ENCODE results near the gene ADCY7.

ADCY7 gene

DNA sequence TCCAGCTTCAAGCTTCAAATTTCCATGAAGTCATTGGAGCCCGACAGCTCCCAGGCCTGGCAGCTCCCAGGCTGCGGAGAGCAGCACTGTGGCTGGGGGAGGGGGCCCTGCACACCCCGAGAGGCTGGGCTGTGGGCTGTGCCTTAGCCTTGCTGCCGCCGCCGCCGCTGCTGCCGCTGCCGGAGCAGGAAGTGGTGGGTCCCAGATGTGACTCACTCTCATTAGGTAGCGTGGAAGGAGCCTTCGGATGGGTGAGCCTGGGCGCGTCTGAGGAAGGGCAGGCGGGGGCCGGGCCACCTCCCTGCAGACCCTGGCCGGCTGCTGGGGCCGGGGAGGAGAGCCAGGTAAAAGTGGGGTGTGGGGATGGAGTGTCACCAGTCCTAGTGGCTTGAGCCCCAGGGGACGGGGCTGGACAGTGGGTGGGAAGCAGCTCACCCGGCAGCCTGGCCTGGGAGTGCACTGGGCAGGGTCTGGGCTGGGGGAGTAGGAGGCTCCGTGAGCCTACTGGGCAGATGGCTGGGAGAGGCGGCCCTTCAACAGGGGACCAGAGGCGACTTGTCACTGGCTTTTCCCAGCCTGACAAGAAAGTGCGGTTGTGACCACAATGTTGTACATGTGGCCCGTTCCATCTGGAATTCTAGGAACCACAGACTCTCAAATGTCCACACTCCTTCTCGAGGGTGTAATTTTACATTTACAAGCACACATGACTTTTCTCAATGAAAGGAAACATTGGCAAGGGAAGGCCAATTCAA lies at the start of gene ADCY7:
Gene ADCY7 (plus strand): TSS at position 215 of the 755 bp plus-strand sequence. CDS start 21,629 bp downstream, outside the sequence.
- Histone ChIP-seq H3K4me3 (peak within 1 kb of the TSS in 9 of 10 experiments; percentile 49 to 75 (median 60); a peak in 18 of 20 replicates), H3K27me3 (no peaks in the 10 kb centered on the region; a peak in 1 of 22 replicates), H4K20me1 (peaks cover 0 to 25% (median 0%) of the 10 kb centered on the region in 11 experiments; a peak in 5 of 22 replicates), H3K9me3 (replicated peaks in 1 of 11) (no peaks in the 10 kb centered on the region), H3K9ac (peak within 1 kb of the TSS; percentile 66 to 83 (median 78)), H3K36me3 (peaks cover 0 to 12% (median 0%) of the 10 kb centered on the region in 11 experiments; a peak in 4 of 22 replicates), H3K27ac (peak within 1 kb of the TSS; percentile 21 to 90 (median 83); a peak in 21 of 22 replicates), H3K4me2 (peak within 1 kb of the TSS; percentile 86 to 100 (median 98)), H3K4me1 (peaks cover 73 to 100% (median 100%) of the 10 kb centered on the region in 10 experiments)
- no peak for TF ChIP-seq Cebpa-rat (IDR thresholded peaks at IDR 0.05)

DNA sequence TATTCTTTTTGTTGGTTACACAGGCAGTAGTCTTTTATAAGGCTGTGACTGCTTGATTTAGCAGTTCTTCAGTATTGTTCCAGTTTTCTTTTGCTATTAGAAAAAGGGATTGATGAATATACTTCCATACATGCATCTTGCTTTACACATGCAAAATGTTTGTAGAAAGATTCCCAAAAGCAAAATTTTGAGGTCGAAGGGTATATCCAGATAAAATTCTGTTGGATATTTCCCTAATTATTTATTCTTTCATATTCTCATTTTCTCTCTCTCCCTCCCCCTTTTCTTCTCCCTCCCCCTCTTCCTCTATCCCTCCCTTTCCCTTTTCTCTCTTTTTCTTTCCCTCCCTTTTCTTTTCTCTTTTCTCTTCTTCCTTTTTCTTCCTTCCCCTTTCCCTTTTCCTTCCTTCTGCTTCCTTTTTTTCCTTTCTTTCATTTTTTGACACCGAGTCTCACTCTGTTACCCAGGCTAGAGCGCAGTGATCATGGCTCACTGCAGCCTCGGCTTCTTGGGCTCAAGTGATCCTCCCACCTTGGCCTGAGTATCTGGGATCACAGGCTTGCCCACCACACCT lies 46.9 kb upstream of the ADCY7 start:
- H3K9me3 ChIP-seq (replicated peaks in 1 of 11) = no peaks in the 10 kb centered on the region
- no peaks in the 10 kb centered on the region for H3K27me3 ChIP-seq
- TF ChIP-seq Cebpa-rat (IDR thresholded peaks at IDR 0.05) = no peak
- peaks cover 61 to 95% (median 81%) of the 10 kb centered on the region in 11 experiments for H3K36me3 ChIP-seq
- H3K4me2 ChIP-seq = no peak overlapping the region
- H4K20me1 ChIP-seq = no peaks in the 10 kb centered on the region
- H3K4me1 ChIP-seq = peaks cover 0 to 4% (median 0%) of the 10 kb centered on the region in 10 experiments; a peak in 1 of 20 replicates
- no peak overlapping the region for H3K9ac ChIP-seq
- H3K4me3 ChIP-seq = no peak overlapping the region
- no peak overlapping the region for H3K27ac ChIP-seq

DNA sequence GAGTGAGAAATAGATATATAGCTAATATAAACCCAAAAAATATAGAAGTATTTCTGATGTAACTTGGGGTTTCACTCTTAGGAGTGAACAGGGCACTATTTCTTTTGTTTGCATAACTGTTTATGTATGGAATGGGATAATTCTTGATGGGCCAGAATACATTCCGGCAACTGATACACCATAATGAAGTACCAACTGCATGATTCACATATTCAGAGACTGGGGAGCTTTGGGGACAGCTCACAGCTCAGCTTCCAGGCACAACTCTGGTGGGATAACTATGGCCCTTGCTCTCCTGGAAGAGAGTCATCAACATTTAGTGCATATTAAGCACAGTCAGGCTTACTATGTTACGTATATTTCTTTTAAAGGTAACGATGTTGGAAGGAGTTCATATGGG lies 42.1 kb upstream of the ADCY7 start:
- Histone ChIP-seq H4K20me1 (no peaks in the 10 kb centered on the region), H3K27ac (no peak overlapping the region), H3K4me1 (peaks cover 0 to 3% (median 0%) of the 10 kb centered on the region in 10 experiments; a peak in 1 of 20 replicates), H3K4me2 (no peak overlapping the region), H3K36me3 (peaks cover 70 to 96% (median 81%) of the 10 kb centered on the region in 11 experiments), H3K9ac (no peak overlapping the region), H3K27me3 (no peaks in the 10 kb centered on the region), H3K4me3 (no peak overlapping the region), H3K9me3 (replicated peaks in 1 of 11) (no peaks in the 10 kb centered on the region)
- TF ChIP-seq Cebpa-rat (IDR thresholded peaks at IDR 0.05) = no peak

- H3K9ac ChIP-seq = no peak overlapping the region
- H3K27me3 ChIP-seq = no peaks in the 10 kb centered on the region
- no peak overlapping the region for H3K27ac ChIP-seq
- no peaks in the 10 kb centered on the region for H3K9me3 ChIP-seq (replicated peaks in 1 of 11)
- H3K4me3 ChIP-seq = no peak overlapping the region
- no peaks in the 10 kb centered on the region for H4K20me1 ChIP-seq
- H3K4me1 ChIP-seq = no peaks in the 10 kb centered on the region
- H3K36me3 ChIP-seq = peaks cover 57 to 86% (median 69%) of the 10 kb centered on the region in 11 experiments
- no peak overlapping the region for H3K4me2 ChIP-seq
- TF ChIP-seq Cebpa-rat (IDR thresholded peaks at IDR 0.05) = no peak
Measured at GRCh38 chr16:50227120-50227519, 39.2 kb upstream of the ADCY7 start.

GRCh38 chr16:50227665-50228064 lies 38.7 kb upstream of the ADCY7 start:
- TF ChIP-seq Cebpa-rat (IDR thresholded peaks at IDR 0.05) = no peak
- Histone ChIP-seq H4K20me1 (no peaks in the 10 kb centered on the region), H3K4me2 (no peak overlapping the region), H3K9ac (no peak overlapping the region), H3K27ac (no peak overlapping the region), H3K4me1 (no peaks in the 10 kb centered on the region), H3K36me3 (peaks cover 52 to 84% (median 68%) of the 10 kb centered on the region in 11 experiments), H3K27me3 (no peaks in the 10 kb centered on the region), H3K4me3 (no peak overlapping the region), H3K9me3 (replicated peaks in 1 of 11) (no peaks in the 10 kb centered on the region)

DNA sequence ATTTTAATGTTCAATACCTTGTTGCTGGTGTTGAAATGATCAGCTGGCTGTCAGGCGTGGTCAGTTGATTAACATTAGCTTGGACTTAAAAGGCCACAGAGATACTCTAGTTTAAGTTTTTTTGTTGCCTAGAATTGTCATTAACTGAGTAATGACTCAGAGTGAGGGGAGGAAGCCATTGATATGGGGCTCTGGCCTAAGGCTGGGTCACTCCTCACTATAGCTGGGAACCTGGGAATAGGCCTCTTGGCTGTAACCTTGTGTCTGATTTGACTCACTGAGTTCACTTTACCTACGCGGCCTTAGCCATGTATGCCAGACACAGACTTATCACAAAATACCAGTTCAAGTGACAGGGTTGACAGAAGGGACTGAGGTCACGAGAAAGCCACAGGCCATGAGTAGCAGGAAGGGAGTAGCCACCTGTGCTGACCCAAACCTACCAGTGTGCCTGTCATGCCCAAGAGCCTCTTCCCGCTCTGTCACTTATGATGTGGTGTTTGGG lies 37.9 kb upstream of the ADCY7 start:
- no peaks in the 10 kb centered on the region for H3K4me1 ChIP-seq
- no peaks in the 10 kb centered on the region for H3K9me3 ChIP-seq (replicated peaks in 1 of 11)
- TF ChIP-seq Cebpa-rat (IDR thresholded peaks at IDR 0.05) = no peak
- H3K27me3 ChIP-seq = no peaks in the 10 kb centered on the region
- H3K9ac ChIP-seq = no peak overlapping the region
- no peak overlapping the region for H3K27ac ChIP-seq
- no peaks in the 10 kb centered on the region for H4K20me1 ChIP-seq
- no peak overlapping the region for H3K4me2 ChIP-seq
- peaks cover 50 to 76% (median 61%) of the 10 kb centered on the region in 11 experiments for H3K36me3 ChIP-seq
- H3K4me3 ChIP-seq = no peak overlapping the region

GRCh38 chr16:50229149-50229726 lies 37.1 kb upstream of the ADCY7 start:
- Histone ChIP-seq H3K4me3 (no peak overlapping the region), H3K27me3 (no peaks in the 10 kb centered on the region), H4K20me1 (no peaks in the 10 kb centered on the region), H3K9me3 (replicated peaks in 1 of 11) (no peaks in the 10 kb centered on the region), H3K27ac (no peak overlapping the region), H3K4me2 (no peak overlapping the region), H3K4me1 (no peaks in the 10 kb centered on the region), H3K9ac (no peak overlapping the region), H3K36me3 (peaks cover 49 to 68% (median 54%) of the 10 kb centered on the region in 11 experiments)
- no peak for TF ChIP-seq Cebpa-rat (IDR thresholded peaks at IDR 0.05)

- no peak overlapping the region for H3K4me3 ChIP-seq
- H3K4me1 ChIP-seq = no peaks in the 10 kb centered on the region
- no peak overlapping the region for H3K9ac ChIP-seq
- H3K27ac ChIP-seq = no peak overlapping the region
- no peak overlapping the region for H3K4me2 ChIP-seq
- H3K27me3 ChIP-seq = no peaks in the 10 kb centered on the region
- peaks cover 0 to 12% (median 0%) of the 10 kb centered on the region in 11 experiments; a peak in 8 of 22 replicates for H3K36me3 ChIP-seq
- no peak for TF ChIP-seq Cebpa-rat (IDR thresholded peaks at IDR 0.05)
- H4K20me1 ChIP-seq = no peaks in the 10 kb centered on the region
- peaks cover 0 to 11% (median 0%) of the 10 kb centered on the region in 11 experiments; a peak in 2 of 22 replicates for H3K9me3 ChIP-seq (replicated peaks in 1 of 11)
Measured at GRCh38 chr16:50234771-50235556, 31.4 kb upstream of the ADCY7 start.

Data from BLaER1 treated with 17β-estradiol and CSF1 and Interleukin-3, amounts not matched to agents 10 nM and 100 nM (cell line).